ENCODE data around the gene NEDD4.
"Not testable (repeated sequence)": the region's sequence is repeated elsewhere in the genome, so short reads cannot be mapped to it uniquely, and the experiment has no call there.

Gene NEDD4

GRCh38 chr15:55993111-55993803 lies at the start of gene NEDD4:
TSS of gene NEDD4 (minus strand) at chr15:55993612. CDS start at chr15:55993555, 57 bp downstream.
- no peak for DNase-seq

GRCh38 chr15:56042498-56042897 lies 49.1 kb upstream of the NEDD4 start:
- DNase-seq = no peak

- DNase-seq = no peak
These were observed 48.6 kb upstream of the NEDD4 start for GRCh38 chr15:56042031-56042430.

- DNase-seq = no peak
These were observed 46.9 kb upstream of the NEDD4 start for GRCh38 chr15:56040081-56041035.

DNA sequence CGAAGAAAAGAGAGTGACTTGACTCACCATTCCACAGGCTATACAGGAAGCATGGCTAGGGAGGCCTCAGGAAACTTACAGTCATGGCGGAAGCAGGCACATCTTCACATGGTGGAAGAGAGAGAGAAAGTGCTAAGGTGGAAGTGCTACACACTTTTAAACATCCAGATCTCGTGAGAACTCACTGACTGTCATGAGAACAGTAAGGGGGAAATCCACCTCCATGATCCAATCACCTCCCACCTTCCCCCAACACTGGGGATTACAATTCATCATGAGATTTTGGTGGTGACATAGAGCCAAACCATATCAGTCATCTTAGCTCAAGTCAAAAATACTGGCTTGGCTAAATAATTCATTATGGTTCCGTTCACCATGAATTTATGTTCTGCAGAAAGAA lies 45.3 kb upstream of the NEDD4 start:
- no peak for DNase-seq

DNA sequence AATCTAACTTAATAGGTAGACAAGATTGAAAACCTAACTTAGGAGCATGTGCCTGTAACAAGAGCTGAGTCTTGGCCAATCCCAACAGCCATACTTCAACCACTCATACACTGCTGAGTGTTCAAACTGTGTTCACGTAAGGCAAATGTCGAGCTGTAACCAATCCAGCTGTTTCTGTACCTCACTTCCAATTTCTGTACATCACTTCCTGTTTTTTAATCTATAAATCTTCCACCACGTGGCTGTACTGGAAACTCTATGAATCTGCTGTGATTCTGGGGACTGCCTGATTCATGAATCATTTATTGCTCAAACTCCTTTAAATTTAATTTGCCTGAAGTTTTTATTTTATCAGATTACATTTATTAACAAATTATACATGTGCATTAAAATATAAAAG lies 44.6 kb upstream of the NEDD4 start:
- no peak for DNase-seq

- DNase-seq = no peak
These were observed 43.2 kb upstream of the NEDD4 start for GRCh38 chr15:56036546-56037067.

DNA sequence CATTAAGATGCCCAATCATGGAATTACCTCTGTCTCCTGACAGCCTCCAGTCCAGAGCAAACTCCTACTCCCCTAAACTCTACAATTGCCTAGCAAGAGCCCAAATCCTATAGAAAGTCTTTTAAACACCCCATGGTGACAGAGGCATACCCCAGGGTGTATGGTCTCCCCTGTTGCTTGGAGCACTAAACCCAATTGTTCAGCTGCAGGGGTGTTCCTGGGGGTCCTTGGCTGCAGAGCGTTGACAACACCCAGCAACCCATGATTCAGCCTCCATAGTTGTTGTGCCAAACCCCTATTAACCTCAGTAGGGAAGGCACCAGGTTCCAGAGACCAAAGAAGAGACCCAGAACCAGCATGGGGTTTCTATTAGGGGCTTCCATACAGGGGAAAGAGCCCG lies 41.8 kb upstream of the NEDD4 start:
- no peak for DNase-seq

GRCh38 chr15:56034514-56034913 lies 41.1 kb upstream of the NEDD4 start:
- DNase-seq = no peak

- no peak for DNase-seq
These were observed 39.0 kb upstream of the NEDD4 start for GRCh38 chr15:56032373-56032772.

DNA sequence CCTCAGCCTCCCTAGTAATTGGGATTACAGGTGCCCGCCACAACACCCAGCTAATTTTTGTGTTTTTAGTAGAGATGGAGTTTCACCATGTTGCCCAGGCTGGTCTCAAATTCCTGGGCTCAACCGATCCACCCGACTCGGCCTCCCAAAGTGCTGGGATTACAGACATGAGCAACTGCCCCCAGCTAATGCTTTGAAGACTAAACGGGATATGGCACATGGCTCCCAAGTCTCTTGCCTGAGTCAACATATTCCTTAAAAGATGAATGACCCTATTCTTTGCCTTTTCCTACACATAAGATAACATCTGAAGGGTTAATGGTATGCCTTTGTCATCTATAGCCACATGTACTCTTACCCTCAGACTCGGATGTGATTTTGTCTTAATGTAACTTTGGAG lies 38.4 kb upstream of the NEDD4 start:
- DNase-seq = no peak

- no peak for DNase-seq
These were observed 38.0 kb upstream of the NEDD4 start for GRCh38 chr15:56031402-56031801.

DNA sequence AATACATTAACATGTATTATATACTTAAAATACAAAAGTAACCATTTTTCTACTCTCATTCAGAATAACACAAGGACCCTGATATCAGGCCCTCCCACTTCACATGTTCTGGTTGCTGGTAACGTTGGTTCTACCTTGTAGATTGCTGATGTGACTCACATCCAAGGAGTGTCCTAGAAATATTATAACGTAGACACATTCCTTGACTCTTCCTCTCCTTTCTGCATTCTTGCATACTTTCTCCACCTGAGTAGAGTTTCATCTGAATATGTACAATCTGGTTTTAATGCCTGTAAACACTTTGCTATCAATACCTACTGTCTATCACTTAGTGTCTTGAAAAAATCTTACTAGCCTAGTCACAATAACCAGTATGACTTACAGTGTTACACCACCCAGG lies 35.0 kb upstream of the NEDD4 start:
- no peak for DNase-seq

- DNase-seq = not testable (repeated sequence)
These were observed 29.7 kb upstream of the NEDD4 start for GRCh38 chr15:56023160-56023559.

DNA sequence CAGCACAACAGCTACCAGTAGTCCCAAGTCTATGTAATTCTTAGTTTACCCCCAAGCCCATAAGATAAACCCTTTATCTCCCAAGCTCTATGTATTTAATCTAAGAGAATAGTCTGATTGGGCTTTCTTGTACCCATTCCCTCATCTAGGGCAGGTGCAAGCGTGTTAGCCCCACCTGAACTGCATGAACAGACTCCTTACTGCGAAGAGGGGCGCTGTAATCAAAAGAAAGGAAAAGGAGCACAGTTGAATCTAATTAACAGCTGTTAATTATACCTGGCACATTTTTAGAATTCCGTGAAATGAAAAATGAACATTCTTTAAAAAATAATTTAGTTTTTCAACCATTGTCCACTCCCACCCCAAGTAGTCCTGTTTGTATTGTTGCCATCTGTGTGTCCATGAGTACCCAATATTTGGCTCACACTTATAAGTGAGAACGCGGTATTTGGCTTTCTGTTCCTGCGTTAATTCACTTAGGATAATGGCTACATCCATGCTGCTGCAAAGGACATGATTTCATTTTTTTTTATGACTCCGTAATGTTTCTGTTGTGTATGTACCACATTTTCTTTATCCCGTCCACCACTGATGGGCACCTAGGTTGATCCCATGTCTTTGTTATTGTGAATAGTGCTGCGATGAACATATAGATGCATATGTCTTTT lies 26.5 kb upstream of the NEDD4 start:
- no peak for DNase-seq

DNA sequence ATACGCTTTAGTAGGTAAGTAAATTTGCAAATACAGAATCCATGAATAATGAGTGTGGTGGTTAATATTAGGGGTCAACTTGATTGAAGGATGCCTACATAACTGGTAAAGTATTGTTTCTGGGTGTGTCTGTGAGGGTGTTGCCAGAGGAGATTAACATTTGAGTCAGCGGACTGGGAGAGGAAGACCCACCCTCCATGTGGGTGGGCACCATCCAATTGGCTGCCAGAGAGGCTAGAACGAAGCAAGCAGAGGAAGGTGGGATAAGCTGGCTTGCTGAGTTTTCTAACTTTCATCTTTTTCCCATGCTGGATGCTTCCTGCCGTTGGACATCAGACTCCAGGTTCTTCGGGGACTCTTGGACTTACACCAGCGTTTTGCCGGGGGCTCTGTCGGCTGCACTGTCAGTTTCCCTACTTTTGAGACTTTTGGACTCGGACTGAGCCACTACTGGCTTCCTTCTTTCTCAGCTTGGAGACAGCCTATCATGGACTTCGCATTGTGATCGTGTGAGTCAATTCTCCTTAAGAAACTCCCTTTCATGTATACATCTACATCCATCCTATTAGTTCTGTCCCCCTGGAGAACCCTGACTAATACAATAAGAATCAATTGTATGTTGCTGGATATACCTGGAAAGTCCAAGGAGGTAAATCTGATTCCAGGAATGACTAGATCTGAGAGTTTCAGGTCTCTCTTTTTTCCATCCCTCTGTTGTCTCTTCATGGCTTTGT lies 25.8 kb upstream of the NEDD4 start:
- no peak for DNase-seq

GRCh38 chr15:56017920-56018319 lies 24.5 kb upstream of the NEDD4 start:
- DNase-seq = no peak

- no peak for DNase-seq
These were observed 24.1 kb upstream of the NEDD4 start for GRCh38 chr15:56017511-56017910.

DNA sequence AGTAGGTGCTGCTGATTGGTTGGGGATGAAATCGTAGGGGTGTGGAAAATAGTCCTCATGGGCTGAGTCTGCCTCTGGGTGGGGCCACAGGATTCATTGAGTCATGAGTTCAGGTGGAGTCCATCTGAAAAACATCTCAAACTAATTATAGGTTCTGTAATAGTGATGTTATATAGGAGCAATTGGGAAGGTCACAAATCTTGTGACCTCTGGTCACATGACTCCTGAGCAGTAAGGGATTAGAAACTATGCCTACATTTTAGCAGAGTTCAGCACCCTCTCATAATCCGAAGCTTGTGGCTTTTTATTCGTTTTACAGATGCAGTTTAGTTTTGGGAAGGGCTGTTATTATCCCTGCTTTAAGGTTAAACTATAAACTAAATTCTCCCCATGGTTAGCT lies 22.9 kb upstream of the NEDD4 start:
- no peak for DNase-seq

GRCh38 chr15:56014677-56015076 lies 21.3 kb upstream of the NEDD4 start:
- DNase-seq = no peak

DNA sequence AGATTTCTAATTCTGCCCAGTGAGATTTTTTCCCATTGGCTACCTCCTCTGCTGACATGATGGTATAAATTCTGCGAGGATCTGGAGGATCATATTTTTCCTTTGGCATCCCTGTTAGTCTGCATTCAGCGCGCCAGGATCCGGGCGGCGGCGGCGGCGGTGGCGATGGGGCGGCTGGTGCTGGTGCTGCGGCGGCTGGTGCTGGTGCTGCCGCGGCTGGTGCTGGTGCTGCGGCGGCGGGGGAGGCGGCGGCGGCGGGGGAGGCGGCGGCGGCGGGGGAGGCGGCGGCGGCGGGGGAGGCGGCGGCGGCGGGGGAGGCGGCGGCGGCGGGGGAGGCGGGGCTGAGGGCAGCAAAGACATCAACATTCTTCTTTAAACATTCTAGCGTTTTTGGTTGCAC lies 13.6 kb upstream of the NEDD4 start:
- not testable (repeated sequence) for DNase-seq

DNA sequence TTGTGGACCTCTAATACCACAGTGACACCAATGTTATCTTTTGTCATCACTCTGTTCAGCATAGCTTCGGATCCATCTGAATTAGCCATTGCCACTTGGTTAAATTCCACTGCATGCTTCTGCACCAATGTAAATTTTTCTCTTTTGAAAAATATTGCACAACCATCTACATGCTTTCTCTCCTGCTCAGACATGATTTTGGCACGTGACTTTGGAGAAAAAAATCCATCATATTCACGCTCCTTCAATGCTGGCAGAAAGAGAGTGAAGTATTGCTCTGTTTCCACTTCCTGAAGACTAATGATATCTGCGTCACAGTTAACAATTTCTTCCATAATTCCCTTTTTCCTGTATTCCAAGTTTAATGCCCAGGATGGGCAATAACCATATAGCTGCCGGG lies 13.0 kb upstream of the NEDD4 start:
- not testable (repeated sequence) for DNase-seq

DNA sequence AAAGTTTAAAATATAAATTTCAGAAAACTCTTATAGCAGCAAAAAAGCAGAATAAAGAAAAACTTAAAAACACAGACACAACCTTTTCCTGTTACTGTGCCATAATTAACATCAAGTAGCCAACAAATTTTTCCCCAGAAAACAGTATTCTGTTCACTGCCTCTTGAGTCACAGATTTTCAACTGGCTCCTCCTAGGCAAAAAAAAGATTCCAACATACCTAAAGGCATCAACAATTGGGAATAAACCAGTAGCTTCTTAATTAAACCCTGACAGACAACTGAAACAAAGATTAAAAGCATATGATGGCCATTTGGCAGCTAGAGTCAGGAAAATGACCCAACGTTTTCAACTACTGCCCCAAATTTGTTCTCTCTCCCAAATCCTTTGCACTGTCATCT lies 10.9 kb upstream of the NEDD4 start:
- not testable (repeated sequence) for DNase-seq

Data from NCI-H1048 (cell line).